DMS114 treated with DMSO at 0.1 percent for 48 hours (cell line): ENCODE measurements around the gene DHX57.
"Not testable (repeated sequence)": the region's sequence is repeated elsewhere in the genome, so short reads cannot be mapped to it uniquely, and the experiment has no call there.

Experiments used
- DNase-seq: peaks from one replicate; lab custom pipeline; 2025; ENCODE audit not compliant: unreplicated experiment; lab: John Stamatoyannopoulos, UW

The DHX57 gene

DNA sequence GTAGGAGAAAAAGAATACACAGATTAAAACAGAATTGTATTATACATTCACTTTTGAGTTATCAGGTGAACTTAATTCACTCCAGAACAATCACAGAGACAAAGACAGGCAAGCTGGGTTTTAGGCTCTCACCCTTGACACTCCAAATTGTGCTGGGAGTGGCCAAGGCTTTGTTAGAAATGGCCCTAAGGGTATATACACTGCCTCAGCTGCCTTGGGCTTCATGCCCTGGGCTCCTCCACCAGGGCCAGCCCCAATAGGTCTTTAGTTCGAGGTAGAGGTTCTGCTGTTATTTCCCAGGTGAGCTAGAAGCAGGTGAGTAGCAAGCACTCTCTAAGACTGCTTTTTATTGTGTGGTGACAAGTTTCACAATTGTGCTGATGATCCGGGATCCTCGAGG lies 77.8 kb downstream of the DHX57 start:
- DNase-seq = no peak

DNA sequence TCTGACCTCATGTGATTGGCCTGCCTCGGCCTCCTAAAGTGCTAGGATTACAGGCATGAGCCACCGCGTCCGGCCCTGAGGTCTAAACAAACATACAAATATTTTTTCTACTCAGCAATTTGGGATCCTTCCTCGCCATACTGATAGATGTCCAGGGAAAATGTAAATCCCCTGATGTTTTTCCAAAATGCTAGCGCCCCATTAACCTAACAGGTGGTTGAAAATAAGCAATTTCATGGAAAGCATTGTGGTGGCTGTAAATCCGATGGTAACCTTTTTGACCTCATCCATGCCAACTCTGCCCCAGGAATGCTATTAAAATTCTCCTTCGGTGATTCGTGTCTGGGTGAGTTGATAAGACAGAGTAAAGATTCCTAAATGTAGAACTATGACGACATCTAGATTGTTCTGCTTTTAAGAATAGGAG lies 78.5 kb downstream of the DHX57 start:
- no peak for DNase-seq

DNA sequence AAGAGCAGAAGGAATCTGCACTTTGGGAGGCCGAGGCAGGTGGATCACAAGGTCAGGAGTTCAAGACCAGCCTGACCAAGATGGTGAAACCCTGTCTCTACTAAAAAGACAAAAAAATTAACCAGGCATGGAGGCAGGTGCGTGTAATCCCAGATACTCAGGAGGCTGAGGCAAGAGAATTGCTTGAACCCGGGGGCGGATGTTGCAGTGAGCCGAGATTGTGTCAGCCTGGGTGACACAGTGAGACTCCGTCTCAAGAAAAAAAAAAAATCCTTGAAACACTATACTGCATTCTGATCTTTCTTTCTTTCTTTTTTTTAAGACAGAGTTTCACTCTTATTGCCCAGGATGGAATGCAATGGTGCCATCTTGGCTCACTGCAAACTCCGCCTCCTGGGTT lies 80.7 kb downstream of the DHX57 start:
- DNase-seq = not testable (repeated sequence)

DNA sequence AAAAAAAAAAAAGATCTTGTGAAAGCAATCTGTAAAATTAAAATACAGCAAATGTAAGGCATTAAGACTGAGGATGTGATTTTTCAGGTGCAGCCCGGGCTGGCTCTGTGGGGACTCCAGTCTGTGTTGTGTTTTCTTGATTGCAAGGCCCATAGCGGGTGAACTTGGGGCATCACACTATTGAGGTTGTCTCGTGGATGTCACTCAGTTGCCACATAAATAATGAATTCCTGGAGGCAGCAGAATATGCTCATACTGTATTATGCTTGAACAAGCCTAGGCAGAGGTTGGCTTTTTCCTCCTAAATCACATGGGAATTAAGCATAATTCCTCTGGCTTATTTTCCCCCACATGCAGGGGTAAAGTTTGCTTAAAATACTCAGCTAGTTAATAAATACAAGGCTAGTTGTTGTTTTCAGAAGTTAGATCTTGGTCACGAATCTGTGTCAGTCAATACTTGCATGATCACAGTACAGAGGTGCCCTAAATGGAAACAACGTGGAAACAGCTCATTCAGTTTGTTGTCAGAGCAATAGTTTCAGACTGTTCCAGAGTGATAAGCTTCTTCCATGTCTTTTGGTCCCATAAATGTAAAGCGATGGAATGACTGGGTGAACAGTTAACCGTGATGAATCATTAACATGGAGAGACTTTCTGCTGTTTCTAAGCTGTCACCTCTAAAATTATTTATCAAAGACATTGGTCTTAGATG lies 81.3 kb downstream of the DHX57 start:
- no peak for DNase-seq

DNA sequence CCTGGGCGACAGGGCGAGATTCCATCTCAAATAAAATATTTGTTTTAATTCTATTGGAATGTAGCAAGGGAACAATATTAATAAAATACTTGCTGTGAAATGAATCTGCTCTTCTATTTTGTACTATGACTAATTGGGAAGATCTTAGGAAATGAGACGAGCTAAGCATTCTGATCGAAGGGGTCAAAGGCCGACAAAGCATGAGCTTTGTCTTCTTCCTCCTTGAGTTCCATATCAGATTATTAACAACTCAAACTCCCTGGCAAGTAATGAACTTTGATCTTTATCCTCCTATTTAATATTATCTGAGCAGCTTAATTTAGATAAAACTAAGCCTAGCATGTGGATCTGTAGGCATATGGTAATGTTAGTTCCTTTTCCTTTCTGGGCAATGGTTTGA lies 82.2 kb downstream of the DHX57 start:
- DNase-seq = no peak

DNA sequence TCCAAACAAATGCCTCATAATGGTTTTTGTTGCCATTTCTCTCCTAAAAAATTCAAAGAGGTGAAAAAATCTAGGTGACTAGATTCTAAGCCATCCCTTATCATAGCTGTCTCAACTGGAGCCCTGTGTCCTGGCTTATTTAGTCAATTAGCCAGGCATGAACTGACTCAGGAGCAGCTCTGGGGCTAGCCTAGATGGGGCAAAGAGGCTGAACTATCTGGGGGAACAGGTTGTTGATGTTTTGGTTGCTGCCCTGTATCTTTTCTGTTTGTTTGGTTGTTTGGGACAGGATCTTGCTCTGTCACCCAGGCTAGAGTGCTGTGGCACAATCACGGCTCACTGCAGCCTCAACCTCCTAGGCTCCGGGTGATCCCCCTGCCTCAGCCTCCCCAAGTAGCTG lies 83.0 kb downstream of the DHX57 start:
- no peak for DNase-seq

DNA sequence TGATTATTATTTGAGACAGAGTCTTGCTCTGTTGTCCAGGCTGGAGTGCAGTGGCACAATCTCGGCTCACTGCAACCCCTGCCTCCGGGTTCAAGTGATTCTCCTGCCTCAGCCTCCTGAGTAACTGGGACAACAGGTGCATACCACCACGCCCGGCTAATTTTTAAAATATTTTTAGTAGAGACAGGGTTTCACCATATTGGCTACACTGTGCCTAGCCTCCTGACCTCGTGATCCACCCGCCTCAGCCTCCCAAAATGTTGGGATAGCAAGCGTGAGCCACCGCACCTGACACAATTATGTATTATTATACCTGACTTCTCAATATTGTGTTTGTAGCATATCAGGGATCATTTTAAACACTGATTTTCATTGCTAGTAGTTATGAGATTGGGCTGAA lies 83.4 kb downstream of the DHX57 start:
- DNase-seq = not testable (repeated sequence)

DNA sequence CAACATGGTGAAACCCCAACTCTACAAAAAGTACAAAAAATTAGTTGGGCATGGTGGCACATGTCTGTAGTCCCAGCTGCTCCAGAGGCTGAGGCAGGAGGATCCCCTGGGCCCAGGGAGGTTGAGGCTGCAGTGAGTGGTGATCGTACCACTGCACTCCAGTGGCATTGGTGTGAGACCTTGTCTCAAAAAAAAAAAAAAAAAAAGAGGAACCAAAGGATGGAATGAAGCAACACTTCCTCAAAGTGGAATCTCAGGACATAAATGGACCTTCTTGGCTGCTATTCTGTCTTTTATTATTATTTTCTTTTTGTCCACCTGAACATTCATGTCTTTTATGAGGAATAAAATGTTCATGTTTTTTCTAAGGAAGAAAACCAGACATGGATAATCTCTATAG lies 84.0 kb downstream of the DHX57 start:
- DNase-seq = no peak

DNA sequence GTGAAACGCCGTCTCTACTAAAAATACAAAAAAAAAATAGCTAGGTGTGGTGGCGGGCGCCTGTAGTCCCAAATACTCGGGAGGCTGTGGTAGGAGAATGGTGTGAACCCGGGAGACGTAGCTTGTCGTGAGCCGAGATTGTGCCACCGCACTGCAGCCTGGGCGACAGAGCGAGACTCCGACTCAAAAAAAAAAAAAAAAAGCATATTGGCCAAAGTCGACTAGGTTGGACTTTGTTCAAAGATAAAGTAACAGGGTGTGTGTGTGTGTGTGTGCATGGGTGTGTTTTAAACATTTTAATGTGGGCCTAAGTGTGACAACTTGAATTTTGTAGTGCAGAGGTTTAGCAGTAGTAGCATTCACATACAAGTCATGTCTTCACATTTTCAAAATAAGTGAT lies 86.0 kb downstream of the DHX57 start:
- DNase-seq = no peak

DNA sequence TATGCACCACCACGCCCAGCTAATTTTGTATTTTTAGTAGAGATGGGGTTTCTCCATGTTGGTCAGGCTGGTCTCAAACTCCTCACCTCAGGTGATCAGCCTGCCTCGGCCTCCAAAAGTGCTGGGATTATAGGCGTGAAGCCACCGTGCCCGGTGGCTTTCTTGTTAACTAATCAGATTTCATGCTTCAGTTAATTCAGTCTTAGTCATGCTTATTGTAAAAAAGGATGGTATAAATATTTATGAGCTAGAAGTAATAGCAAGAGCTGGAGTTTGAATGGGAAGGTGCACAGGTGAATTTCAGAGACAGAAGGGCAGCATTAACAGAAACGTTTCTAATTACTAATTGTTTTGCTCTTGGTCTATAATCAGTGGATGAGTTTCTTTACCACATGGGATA lies 87.4 kb downstream of the DHX57 start:
- DNase-seq = no peak

DNA sequence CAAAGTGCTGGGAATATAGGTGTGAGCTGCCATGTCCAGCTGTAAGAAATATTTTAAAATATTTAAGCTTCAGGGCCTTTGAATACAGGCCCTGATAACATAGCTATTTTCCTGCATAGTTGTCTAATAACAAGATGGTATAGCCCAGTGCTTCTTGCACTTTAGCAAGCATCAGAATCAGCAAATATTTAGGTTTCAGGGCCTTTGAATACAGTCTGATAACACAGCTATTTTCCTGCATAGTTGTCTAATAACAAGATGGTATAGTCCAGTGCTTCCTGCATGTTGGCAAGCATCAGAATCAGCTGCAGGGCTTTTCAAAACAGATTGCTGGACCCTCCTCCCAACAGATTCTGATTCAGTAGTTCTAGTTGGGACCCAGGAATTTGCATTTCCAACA lies 92.1 kb downstream of the DHX57 start:
- no peak for DNase-seq

DNA sequence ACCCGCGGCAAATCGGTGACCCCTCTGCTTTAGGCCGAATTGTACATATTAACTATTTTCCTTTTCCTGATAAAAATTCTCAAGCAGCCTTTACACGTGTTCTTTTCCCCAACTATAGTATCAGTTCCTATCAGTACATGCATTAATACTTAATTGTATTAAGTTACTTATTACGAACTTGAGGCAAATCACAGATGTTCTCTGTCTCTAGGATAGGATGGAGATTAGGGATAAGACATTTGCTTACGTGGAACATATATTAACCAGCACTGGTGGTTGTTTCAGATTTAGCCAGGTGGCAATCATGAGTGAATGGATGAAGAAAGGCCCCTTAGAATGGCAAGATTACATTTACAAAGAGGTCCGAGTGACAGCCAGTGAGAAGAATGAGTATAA lies 97.0 kb downstream of the DHX57 start:
- no peak for DNase-seq

DNA sequence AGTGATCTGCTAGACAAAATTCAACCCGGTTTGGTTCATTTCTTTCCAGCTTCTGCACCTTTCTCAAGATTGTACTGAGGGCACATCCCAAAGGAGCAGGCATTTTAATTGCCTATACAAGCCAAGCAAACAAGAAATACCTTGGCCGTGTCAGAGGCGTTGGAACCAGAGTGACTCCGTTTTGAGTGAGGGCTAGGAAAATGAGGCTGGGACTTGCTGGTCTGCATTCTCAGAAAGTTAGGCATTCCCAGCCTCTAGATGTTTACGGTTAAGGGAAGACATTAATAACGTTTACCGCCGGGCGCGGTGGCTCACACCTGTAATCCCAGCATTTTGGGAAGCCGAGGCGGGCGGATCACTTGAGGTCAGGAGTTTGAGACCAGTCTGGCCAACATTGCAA lies 99.2 kb downstream of the DHX57 start:
- DNase-seq = no peak

DNA sequence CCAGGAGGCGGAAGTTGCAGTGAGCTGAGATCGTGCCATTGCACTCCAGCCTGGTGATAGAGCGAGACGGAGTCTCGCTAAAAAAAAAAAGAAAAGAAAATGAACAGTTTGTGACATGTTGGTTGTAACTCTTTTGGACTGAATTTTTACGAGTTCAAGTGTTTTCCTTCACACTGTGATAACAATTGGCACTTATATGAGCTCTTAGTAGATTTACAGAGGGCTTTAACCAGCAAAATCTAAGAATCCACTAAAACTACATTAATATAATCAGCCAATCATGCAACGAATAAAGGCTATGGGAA lies 99.9 kb downstream of the DHX57 start:
- DNase-seq = no peak

DNA sequence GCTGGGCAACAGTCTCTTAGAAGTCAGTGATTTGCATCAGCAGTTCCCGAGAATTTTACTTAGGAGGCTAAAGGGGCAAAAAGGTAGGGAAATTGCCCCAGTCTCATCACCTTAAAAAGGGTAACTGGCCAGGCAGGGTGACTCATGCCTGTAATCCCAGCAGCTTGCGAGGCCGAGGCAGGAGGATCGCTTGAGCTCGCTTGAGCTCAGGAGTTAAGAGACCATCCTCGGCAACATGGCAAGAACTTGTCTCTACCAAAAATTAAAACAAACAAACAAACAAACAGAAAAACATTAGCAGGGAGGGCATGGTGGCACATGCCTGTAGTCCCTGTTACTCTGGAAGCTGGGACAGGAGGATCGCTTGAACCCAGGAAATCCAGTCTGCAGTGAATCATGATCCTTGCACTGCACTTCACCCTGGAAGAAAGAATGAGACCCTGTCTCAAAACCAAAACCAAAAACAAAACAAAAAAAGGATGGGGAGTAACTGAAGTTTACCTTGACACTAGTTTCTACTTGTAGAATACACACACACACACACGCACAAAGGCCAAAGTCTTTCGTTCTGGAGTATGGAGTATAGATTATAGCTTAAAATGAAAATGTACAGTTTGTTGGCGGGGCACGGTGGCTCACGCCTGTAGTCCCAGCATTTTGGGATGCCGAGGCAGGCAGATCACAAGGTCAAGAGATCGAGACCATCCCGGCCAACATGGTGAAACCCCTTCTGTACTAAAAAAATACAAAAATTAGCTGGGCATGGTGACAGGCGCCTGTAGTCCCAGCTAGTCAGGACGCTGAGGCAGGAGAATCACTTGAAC lies 100.4 kb downstream of the DHX57 start:
- DNase-seq = no peak

DNA sequence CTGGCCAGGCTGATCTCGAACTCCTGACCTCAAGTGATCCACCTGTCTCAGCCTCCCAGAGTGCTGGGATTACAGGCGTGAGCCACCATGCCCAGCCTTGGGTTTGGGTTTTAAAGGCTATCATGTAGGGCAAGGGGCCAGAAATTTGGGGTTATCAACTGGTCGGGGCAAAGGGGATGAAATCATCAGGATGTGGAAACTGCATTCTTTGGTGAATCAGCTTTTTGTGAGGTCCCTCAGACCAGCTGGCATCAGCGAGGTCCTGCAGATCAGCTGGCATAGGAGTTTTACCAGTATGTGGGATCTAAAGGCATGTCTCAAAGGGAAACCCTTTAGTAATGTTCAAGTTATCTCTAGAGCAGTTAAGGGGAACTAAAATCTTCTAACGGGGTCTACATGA lies 104.1 kb downstream of the DHX57 start:
- no peak for DNase-seq

DNA sequence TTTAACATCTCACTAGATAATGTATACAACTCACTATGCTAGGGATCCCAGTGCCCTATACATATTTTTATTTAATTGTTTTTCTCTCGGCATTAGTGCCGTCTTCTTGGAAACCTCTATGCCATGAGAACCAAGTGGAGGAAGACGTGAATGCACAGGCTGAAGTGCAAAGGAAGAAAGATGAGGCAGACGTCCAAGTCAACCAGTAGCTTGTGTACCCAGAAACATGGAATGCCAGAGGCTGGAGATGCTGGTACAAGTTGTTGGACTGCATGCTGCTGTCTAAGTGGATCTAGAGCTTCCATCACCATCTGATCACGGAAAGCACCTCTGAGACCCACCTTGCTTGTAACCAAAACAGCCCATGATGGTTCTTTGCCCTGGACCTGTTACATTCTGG lies 110.2 kb downstream of the DHX57 start:
- DNase-seq = no peak

DNA sequence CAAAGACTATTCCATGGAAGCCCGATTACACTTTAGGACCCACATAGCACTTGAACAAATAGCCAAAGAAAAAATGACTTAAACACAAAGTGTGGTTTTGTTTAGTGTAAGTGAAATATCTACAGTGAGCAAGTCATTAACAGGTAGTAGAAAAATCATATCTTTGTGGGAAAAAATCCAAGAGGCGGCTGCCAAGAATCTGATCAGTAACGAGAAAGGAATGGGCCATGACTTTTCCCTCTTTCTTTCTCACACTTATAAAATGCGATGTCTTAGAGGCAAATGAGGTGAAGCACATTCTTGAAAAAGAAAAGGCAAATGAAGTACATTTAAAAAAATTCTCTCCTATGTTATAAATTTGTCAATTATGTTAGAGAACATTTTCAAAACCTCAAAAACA lies 110.6 kb downstream of the DHX57 start:
- DNase-seq = no peak

DNA sequence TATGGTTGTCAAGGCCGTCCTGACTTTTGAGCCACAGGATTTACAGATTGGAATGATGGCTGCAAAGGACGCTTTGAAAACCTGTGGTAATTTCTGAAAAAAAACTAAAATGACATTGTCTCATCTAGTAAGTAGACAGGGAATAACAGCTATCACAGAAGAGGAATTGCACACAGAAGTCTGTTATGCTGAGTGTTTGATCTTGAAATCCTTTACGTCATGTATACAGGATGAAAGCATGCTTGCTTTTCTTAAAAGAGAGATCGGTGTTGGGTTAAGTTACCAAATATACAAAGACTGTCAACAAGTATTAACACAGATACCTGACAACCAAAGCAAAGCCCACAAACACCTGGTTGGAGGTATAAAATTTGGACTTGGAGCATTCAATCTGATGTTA lies 112.0 kb downstream of the DHX57 start:
- DNase-seq = no peak

DNA sequence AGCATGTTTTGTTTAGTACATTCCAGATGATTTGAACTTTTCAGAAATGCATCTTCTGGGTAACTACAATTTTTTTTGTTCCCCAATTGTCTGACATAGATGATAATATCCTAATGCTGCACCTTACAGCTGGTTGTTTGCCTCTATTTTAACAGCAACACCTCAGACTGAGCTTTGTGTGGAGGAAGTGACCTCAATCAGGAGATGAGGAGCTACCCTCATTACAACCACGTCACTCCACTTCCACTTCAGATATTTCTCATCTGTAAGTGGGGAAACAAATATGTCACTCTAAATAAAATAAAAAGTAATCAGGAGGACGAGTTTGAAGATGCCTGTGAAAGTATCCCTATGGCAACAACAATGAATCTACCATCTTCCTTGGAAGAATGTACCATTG lies 112.5 kb downstream of the DHX57 start:
- no peak for DNase-seq

DNA sequence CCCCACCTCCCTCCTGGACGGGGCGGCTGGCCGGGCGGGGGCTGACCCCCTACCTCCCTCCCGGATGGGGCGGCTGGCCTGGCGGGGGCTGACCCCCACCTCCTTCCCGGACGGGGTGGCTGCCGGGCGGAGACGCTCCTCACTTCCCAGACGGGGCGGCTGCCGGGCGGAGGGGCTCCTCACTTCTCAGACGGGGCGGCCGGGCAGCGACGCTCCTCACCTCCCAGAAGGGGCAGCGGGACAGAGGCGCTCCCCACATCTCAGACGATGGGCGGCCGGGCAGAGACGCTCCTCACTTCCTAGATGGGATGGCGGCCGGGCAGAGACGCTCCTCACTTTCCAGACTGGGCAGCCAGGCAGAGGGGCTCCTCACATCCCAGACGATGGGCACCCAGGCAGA lies 119.8 kb downstream of the DHX57 start:
- DNase-seq = not testable (repeated sequence)

DNA sequence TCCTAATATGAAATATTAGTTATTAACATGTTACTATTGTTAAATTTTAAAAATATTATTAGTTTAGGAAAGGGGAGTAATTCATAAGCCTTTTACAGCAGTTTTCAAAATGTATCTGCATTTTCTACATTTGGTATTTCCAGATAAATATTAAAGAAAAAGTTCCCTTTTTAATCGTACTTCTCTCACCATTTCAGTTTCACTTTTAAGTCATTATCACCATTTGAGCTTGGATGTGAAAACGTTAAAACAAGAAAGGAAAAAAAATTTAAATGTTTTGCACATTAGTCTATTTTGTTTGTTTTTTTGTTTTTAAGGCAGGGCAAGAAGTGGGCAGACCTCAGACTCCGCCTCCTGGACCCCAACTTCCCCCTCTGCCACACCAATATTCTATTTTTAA lies 121.2 kb downstream of the DHX57 start:
- no peak for DNase-seq

DNA sequence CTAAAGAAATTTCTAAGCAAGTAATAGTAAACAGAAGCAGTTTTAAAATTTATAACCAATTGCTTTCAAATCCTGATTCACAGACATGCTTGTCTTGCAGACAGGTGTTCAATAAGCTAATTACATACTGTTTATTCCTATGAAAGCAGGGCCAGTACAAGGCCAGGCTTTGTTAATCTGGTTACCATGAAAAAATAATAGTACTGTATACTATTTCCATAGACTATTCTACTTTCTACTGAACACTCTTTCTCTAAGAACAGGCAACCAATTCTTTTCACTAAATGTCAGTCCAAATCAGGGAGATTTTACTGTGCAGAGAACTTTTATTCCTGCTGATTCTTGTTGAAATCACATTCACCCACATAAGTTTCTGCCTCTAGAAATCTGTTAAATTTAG lies 121.7 kb downstream of the DHX57 start:
- DNase-seq = no peak
